H9 (cell line): ENCODE results near the gene THAP4. TPM values are rescaled to one million over a fixed set of nuclear protein-coding genes. Genes with fewer than 3 reads are reported as not detected.

Experiments
- DNase-seq: peaks from one replicate; pipeline ENCODE4 v3.0.0-alpha.2; 2017
- H2AFZ ChIP-seq: one replicate; pipeline ENCODE4 v1.6.1; 2013; ENCODE audit warnings: mild to moderate bottlenecking, low read length, control low read depth, moderate library complexity
- H2AK5ac ChIP-seq: 2 replicates; pipeline ENCODE4 v1.6.1; 2013; ENCODE audit warnings: low read length, control low read depth, mixed read lengths; ENCODE audit not compliant: insufficient read length
- H2BK120ac ChIP-seq: one replicate; pipeline ENCODE4 v1.6.1; 2013; ENCODE audit warnings: low read depth, mild to moderate bottlenecking, low read length, control low read depth, inconsistent platforms; ENCODE audit not compliant: poor library complexity, severe bottlenecking
- H2BK12ac ChIP-seq: 2 replicates; pipeline ENCODE4 v1.6.1; 2013; ENCODE audit warnings: low read length, control low read depth, mixed read lengths, low read depth; ENCODE audit not compliant: insufficient read length
- H2BK15ac ChIP-seq: 2 replicates; pipeline ENCODE4 v1.6.1; 2013; ENCODE audit warnings: low read depth, low read length, control low read depth
- H2BK20ac ChIP-seq: one replicate; pipeline ENCODE4 v1.6.1; 2013; ENCODE audit warnings: low read depth, mild to moderate bottlenecking, low read length, control low read depth, inconsistent platforms; ENCODE audit not compliant: poor library complexity, severe bottlenecking
- H2BK5ac ChIP-seq: 2 replicates; pipeline ENCODE4 v1.6.1; 2013; ENCODE audit warnings: low read length, control low read depth, mixed read lengths; ENCODE audit not compliant: insufficient read length
- H3K14ac ChIP-seq: 2 replicates; pipeline ENCODE4 v1.6.1; 2013; ENCODE audit warnings: low read length, control low read depth; ENCODE audit not compliant: insufficient read depth
- H3K18ac ChIP-seq: 2 replicates; pipeline ENCODE4 v1.6.1; 2013; ENCODE audit warnings: low read depth, mild to moderate bottlenecking, mixed read lengths, low read length, control low read depth; ENCODE audit not compliant: insufficient read length
- H3K23ac ChIP-seq: 2 replicates; pipeline ENCODE4 v1.6.1; 2013; ENCODE audit warnings: low read length, control low read depth, mixed read lengths, low read depth; ENCODE audit not compliant: insufficient read length
- H3K23me2 ChIP-seq: 2 replicates; pipeline ENCODE4 v1.6.1; 2013; ENCODE audit warnings: low read depth, mild to moderate bottlenecking, mixed read lengths, low read length, control low read depth; ENCODE audit not compliant: insufficient read length, poor library complexity, severe bottlenecking
- H3K27ac ChIP-seq: 2 replicates; pipeline ENCODE4 v1.5.1; 2013; ENCODE audit warnings: low read length, control low read depth, mixed read lengths, low read depth; ENCODE audit not compliant: insufficient read length
- H3K27me3 ChIP-seq: 2 replicates; pipeline ENCODE4 v1.6.1; 2013; ENCODE audit warnings: low read length, control low read depth, inconsistent platforms; ENCODE audit not compliant: insufficient read depth
- H3K4ac ChIP-seq: 2 replicates; pipeline ENCODE4 v1.6.1; 2013; ENCODE audit warnings: low read depth, mild to moderate bottlenecking, control low read depth, inconsistent platforms, low read length, moderate library complexity
- H3K4me1 ChIP-seq: 2 replicates; pipeline ENCODE4 v1.6.1; 2013; ENCODE audit warnings: low read length, control low read depth, inconsistent platforms; ENCODE audit not compliant: insufficient read depth
- H3K4me2 ChIP-seq: 2 replicates; pipeline ENCODE4 v1.6.1; 2013; ENCODE audit warnings: low read length, control low read depth, mixed read lengths; ENCODE audit not compliant: insufficient read length, insufficient read depth
- H3K56ac ChIP-seq: 2 replicates; pipeline ENCODE4 v1.6.1; 2013; ENCODE audit warnings: low read depth, mild to moderate bottlenecking, mixed read lengths, low read length, control low read depth; ENCODE audit not compliant: insufficient read length
- H3K79me1 ChIP-seq: 2 replicates; pipeline ENCODE4 v1.6.1; 2013; ENCODE audit warnings: low read depth, mild to moderate bottlenecking, moderate library complexity, low read length, control low read depth, inconsistent platforms; ENCODE audit not compliant: insufficient read depth, poor library complexity, severe bottlenecking
- H3K79me2 ChIP-seq: 2 replicates; pipeline ENCODE4 v1.6.1; 2013; ENCODE audit warnings: low read length, control low read depth, inconsistent platforms; ENCODE audit not compliant: insufficient read depth
- H3K9ac ChIP-seq: 2 replicates; pipeline ENCODE4 v1.6.1; 2013; ENCODE audit warnings: low read length, control low read depth, mixed read lengths; ENCODE audit not compliant: insufficient read length; ENCODE audit errors: extremely low read depth
- H3K9me3 ChIP-seq: one replicate; pipeline ENCODE4 v1.6.1; 2013; ENCODE audit warnings: low read depth, low read length, inconsistent platforms; ENCODE audit not compliant: control insufficient read depth
- H3T11ph ChIP-seq: one replicate; pipeline ENCODE4 v1.6.1; 2013; ENCODE audit warnings: mild to moderate bottlenecking, low read length, control low read depth, inconsistent platforms
- H4K20me1 ChIP-seq: one replicate; pipeline ENCODE4 v1.6.1; 2013; ENCODE audit not compliant: control insufficient read depth, insufficient read length, insufficient read depth
- H4K5ac ChIP-seq: 2 replicates; pipeline ENCODE4 v1.6.1; 2013; ENCODE audit warnings: low read depth, mild to moderate bottlenecking, mixed read lengths, low read length, control low read depth; ENCODE audit not compliant: insufficient read length
- H4K8ac ChIP-seq: replicated peaks from 2 replicates; pipeline ENCODE4 v1.6.1; 2013; ENCODE audit warnings: low read length, control low read depth, mixed read lengths, low read depth; ENCODE audit not compliant: insufficient read length
- H4K91ac ChIP-seq: 2 replicates; pipeline ENCODE4 v1.6.1; 2013; ENCODE audit warnings: low read depth, mild to moderate bottlenecking, moderate library complexity, mixed read lengths, low read length, control low read depth; ENCODE audit not compliant: insufficient read length
- H3K27ac Mint-ChIP-seq, 3 experiments: 2 replicates in 2 of 3; 3 replicates in 1 of 3; pipeline ENCODE4 v1.8.0; 2020 to 2021; ENCODE audit warnings: mixed read lengths in 3 of 3, mild to moderate bottlenecking in 1 of 3, moderate library complexity in 1 of 3
- H3K27me3 Mint-ChIP-seq: 2 replicates; pipeline ENCODE4 v1.8.0; 2021; ENCODE audit warnings: low read depth, mild to moderate bottlenecking, moderate library complexity, mixed read lengths
- H3K36me3 Mint-ChIP-seq, 3 experiments: 2 replicates in 2 of 3; 3 replicates in 1 of 3; pipeline ENCODE4 v1.8.0; 2020 to 2021; ENCODE audit warnings: low read depth in 3 of 3, mixed read lengths in 3 of 3; ENCODE audit not compliant: insufficient read depth in 1 of 3
- H3K4me1 Mint-ChIP-seq, 2 experiments: 2 replicates each; pipeline ENCODE4 v1.8.0; 2020; ENCODE audit warnings: mixed read lengths in 2 of 2
- H3K4me3 Mint-ChIP-seq, 2 experiments: 2 replicates in 1 of 2; 3 replicates in 1 of 2; pipeline ENCODE4 v1.8.0; 2020 to 2021; ENCODE audit warnings: mild to moderate bottlenecking in 2 of 2, mixed read lengths in 2 of 2, moderate library complexity in 1 of 2
- H3K9me3 Mint-ChIP-seq, 2 experiments: 2 replicates in 1 of 2; 3 replicates in 1 of 2; pipeline ENCODE4 v1.8.0; 2020; ENCODE audit warnings: mild to moderate bottlenecking in 2 of 2, mixed read lengths in 2 of 2, moderate library complexity in 1 of 2
- CTCF ChIP-seq: fragments of 200-600 bp; sonication (generic); conservative IDR thresholded peaks from 3 replicates; pipeline ENCODE4 v1.8.0; 2021; ENCODE audit warnings: antibody characterized with exemption, mild to moderate bottlenecking
- WGBS: extraction: QIAGEN DNeasy Blood & Tissue Kit; methylation state at CpG from one replicate; pipeline ENCODE4 v1.1.7; 2013; ENCODE audit warnings: missing lambda C conversion rate, low lambda C conversion rate, mixed read lengths; ENCODE audit not compliant: insufficient read length; ENCODE audit errors: extremely low coverage; 5-methylcytosine and 5-hydroxymethylcytosine counted together
- total RNA-seq: library from RNA; stranded (reverse); gene quantifications from 2 replicates; pipeline ENCODE4 v1.2.1, GENCODE V29; 2021

The THAP4 gene
- total RNA-seq, 1 experiment from 2014 or later: 70.6 TPM

GRCh38 chr2:241640165-241640795 lies 3.3 kb upstream of the THAP4 start:
- Histone ChIP-seq H3K79me2 (peaks cover 46% of the 10 kb centered on the region; the same call in 1 of the 2 replicates), H2BK15ac (no peak overlapping the region), H2AFZ (no peak overlapping the region), H3K56ac (no peak overlapping the region), H3K27ac (no peak overlapping the region), H2BK5ac (no peak overlapping the region), H3K79me1 (peaks cover 19% of the 10 kb centered on the region), H4K5ac (no peak overlapping the region), H4K8ac (no peak overlapping the region), H2AK5ac (no peak overlapping the region), H3K9me3 (peaks cover 6% of the 10 kb centered on the region), H3K4ac (no peak overlapping the region), H2BK120ac (no peak overlapping the region), H3K27me3 (no peaks in the 10 kb centered on the region), H3K4me1 (peaks cover 3% of the 10 kb centered on the region), H3K4me2 (no peak overlapping the region), H4K20me1 (no peaks in the 10 kb centered on the region), H3K23ac (no peak overlapping the region), H3K23me2 (peaks cover 8% of the 10 kb centered on the region), H2BK12ac (no peak overlapping the region), H3T11ph (no peak overlapping the region), H4K91ac (no peak overlapping the region), H3K14ac (no peak overlapping the region), H3K18ac (no peak overlapping the region), H3K9ac (no peak overlapping the region), H2BK20ac (no peak overlapping the region)
- WGBS: no CpG with 5 or more reads among the region's 8 CpGs
- Mint-ChIP-seq H3K27ac (peak overlapping the region in 1 of 3 experiments; percentile 24; a peak in 3 of 7 replicates), H3K4me1 (peaks cover 31 to 35% of the 10 kb centered on the region in 2 experiments), H3K9me3 (peaks cover 4 to 8% of the 10 kb centered on the region in 2 experiments; a peak in 4 of 5 replicates), H3K4me3 (0 out of 5 replicates have a peak overlapping the region, but pooled peaks of 1 of the 2 experiments have one; percentile 12), H3K27me3 (no peaks in the 10 kb centered on the region), H3K36me3 (peaks cover 22 to 31% (median 23%) of the 10 kb centered on the region in 3 experiments)
- TF ChIP-seq CTCF: no peak
- no peak for DNase-seq
